ENCODE results near the gene TEK.

TEK gene

DNA sequence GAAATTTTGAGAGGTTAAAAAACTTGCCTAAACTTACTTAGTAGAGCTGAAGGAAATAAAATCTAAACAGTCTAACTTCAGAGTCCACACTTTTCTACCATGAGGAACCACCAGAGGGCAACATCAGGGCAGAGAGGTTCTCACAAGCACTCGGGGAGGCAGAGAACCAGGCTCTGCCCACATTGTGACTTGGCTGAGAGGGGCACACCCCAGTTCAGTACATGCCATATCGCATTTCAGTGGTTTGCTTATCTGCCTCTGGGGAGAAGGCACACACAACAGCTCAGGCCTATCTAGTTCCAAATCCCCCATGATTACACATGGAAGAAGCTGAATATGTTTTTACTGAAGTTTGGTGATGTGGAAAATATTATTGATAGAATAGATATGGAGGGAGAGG is 138.7 kb downstream of the TEK start (continued):
- TF ChIP-seq ZNF239 (tag by site-specific recombination; IDR thresholded peaks at IDR 0.05): no peak
- TF ChIP-seq ZNF324 (tag by site-specific recombination; IDR thresholded peaks at IDR 0.05): no peak
- TF ChIP-seq HIC1 (tag by site-specific recombination; IDR thresholded peaks at IDR 0.05): no peak
- TF ChIP-seq ZNF394 (tag by site-specific recombination; IDR thresholded peaks at IDR 0.05; ENCODE audit: borderline replicate concordance): no peak
- TF ChIP-seq, protein P1, sequence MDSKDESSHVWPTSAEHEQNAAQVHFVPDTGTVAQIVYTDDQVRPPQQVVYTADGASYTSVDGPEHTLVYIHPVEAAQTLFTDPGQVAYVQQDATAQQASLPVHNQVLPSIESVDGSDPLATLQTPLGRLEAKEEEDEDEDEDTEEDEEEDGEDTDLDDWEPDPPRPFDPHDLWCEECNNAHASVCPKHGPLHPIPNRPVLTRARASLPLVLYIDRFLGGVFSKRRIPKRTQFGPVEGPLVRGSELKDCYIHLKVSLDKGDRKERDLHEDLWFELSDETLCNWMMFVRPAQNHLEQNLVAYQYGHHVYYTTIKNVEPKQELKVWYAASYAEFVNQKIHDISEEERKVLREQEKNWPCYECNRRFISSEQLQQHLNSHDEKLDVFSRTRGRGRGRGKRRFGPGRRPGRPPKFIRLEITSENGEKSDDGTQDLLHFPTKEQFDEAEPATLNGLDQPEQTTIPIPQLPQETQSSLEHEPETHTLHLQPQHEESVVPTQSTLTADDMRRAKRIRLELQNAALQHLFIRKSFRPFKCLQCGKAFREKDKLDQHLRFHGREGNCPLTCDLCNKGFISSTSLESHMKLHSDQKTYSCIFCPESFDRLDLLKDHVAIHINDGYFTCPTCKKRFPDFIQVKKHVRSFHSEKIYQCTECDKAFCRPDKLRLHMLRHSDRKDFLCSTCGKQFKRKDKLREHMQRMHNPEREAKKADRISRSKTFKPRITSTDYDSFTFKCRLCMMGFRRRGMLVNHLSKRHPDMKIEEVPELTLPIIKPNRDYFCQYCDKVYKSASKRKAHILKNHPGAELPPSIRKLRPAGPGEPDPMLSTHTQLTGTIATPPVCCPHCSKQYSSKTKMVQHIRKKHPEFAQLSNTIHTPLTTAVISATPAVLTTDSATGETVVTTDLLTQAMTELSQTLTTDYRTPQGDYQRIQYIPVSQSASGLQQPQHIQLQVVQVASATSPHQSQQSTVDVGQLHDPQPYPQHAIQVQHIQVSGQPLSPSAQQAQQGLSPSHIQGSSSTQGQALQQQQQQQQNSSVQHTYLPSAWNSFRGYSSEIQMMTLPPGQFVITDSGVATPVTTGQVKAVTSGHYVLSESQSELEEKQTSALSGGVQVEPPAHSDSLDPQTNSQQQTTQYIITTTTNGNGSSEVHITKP (tag by site-specific recombination; IDR thresholded peaks at IDR 0.05): peak; percentile 37
- TF ChIP-seq ZNF157 (tag by site-specific recombination; IDR thresholded peaks at IDR 0.05): no peak
- no peak for TF ChIP-seq ZNF585B (tag by site-specific recombination; IDR thresholded peaks at IDR 0.05)
- peak; percentile 56 for TF ChIP-seq KLF1 (tag by site-specific recombination; IDR thresholded peaks at IDR 0.05)
- TF ChIP-seq, protein P2, sequence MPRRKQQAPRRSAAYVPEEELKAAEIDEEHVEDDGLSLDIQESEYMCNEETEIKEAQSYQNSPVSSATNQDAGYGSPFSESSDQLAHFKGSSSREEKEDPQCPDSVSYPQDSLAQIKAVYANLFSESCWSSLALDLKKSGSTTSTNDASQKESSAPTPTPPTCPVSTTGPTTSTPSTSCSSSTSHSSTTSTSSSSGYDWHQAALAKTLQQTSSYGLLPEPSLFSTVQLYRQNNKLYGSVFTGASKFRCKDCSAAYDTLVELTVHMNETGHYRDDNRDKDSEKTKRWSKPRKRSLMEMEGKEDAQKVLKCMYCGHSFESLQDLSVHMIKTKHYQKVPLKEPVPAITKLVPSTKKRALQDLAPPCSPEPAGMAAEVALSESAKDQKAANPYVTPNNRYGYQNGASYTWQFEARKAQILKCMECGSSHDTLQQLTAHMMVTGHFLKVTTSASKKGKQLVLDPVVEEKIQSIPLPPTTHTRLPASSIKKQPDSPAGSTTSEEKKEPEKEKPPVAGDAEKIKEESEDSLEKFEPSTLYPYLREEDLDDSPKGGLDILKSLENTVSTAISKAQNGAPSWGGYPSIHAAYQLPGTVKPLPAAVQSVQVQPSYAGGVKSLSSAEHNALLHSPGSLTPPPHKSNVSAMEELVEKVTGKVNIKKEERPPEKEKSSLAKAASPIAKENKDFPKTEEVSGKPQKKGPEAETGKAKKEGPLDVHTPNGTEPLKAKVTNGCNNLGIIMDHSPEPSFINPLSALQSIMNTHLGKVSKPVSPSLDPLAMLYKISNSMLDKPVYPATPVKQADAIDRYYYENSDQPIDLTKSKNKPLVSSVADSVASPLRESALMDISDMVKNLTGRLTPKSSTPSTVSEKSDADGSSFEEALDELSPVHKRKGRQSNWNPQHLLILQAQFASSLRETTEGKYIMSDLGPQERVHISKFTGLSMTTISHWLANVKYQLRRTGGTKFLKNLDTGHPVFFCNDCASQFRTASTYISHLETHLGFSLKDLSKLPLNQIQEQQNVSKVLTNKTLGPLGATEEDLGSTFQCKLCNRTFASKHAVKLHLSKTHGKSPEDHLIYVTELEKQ (tag by site-specific recombination; IDR thresholded peaks at IDR 0.05; ENCODE audit: borderline replicate concordance): no peak
- TF ChIP-seq ZNF529 (tag by site-specific recombination; IDR thresholded peaks at IDR 0.05; ENCODE audit: insufficient replicate concordance): no peak
- TF ChIP-seq ZNF169 (tag by site-specific recombination; IDR thresholded peaks at IDR 0.05): no peak

DNA sequence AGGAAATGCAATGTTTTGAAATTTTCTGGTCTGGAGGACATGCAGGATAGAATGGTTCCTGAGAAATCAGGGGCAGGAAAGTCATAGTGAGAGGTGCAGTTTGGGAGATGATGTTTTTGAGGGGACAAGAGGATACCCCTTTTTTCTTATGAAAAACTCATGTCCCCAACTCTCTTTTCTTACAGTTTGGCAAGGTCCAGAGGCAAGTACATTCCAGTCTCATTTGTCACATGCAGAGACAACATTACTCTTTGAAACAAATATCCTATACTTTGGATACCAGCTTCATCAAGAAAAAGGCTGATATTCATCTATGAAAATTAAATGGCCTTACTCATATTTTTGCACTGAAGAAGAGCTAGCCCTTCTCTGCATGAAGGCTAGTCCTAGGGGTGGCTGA is 139.7 kb downstream of the TEK start:
- Histone ChIP-seq H3K9me3 (ENCODE audit: control insufficient read depth, insufficient read depth, low read depth, low read length) (no peaks in the 10 kb centered on the region), H3K4me1 (ENCODE audit: control insufficient read depth, insufficient read depth, low read length) (no peaks in the 10 kb centered on the region), H3K27ac (ENCODE audit: extremely low read depth, low read depth, low read length) (no peak overlapping the region), H3K36me3 (ENCODE audit: control insufficient read depth in 2 of 2, insufficient read depth in 1 of 2, low read length in 2 of 2) (no peaks in the 10 kb centered on the region), H3K4me3 (ENCODE audit: low read depth, low read length) (no peak overlapping the region)
- ChIA-PET CTCF (interaction anchor here (0.6 to 3.1 kb wide), 12 partner anchors 13 to 765 kb away, joined by 3 to 25 read pairs (median 4); no protein-coding TSS in a partner anchor), POLR2A (no interaction called here)
- TF ChIP-seq SALL2 (tag by site-specific recombination; IDR thresholded peaks at IDR 0.05; ENCODE audit: borderline replicate concordance): no peak
- TF ChIP-seq ZFP37 (tag by site-specific recombination; IDR thresholded peaks at IDR 0.05): no peak
- TF ChIP-seq ZNF174 (tag by site-specific recombination; IDR thresholded peaks at IDR 0.05): no peak

GRCh38 chr9:27258662-27259061 is 149.6 kb downstream of the TEK start:
- ChIA-PET CTCF (no interaction called here), POLR2A (interaction anchor here (1.5 kb wide), 1 partner anchor 303 kb away, joined by 4 read pairs; the partner anchor contains the start of gene IFT74)
- Histone ChIP-seq H3K9me3 (ENCODE audit: control insufficient read depth, insufficient read depth, low read depth, low read length) (no peaks in the 10 kb centered on the region), H3K36me3 (ENCODE audit: control insufficient read depth in 2 of 2, insufficient read depth in 1 of 2, low read length in 2 of 2) (no peaks in the 10 kb centered on the region), H3K4me1 (ENCODE audit: control insufficient read depth, insufficient read depth, low read length) (no peaks in the 10 kb centered on the region), H3K4me3 (ENCODE audit: low read depth, low read length) (no peak overlapping the region), H3K27ac (ENCODE audit: extremely low read depth, low read depth, low read length) (no peak overlapping the region)
- TF ChIP-seq, protein P3, sequence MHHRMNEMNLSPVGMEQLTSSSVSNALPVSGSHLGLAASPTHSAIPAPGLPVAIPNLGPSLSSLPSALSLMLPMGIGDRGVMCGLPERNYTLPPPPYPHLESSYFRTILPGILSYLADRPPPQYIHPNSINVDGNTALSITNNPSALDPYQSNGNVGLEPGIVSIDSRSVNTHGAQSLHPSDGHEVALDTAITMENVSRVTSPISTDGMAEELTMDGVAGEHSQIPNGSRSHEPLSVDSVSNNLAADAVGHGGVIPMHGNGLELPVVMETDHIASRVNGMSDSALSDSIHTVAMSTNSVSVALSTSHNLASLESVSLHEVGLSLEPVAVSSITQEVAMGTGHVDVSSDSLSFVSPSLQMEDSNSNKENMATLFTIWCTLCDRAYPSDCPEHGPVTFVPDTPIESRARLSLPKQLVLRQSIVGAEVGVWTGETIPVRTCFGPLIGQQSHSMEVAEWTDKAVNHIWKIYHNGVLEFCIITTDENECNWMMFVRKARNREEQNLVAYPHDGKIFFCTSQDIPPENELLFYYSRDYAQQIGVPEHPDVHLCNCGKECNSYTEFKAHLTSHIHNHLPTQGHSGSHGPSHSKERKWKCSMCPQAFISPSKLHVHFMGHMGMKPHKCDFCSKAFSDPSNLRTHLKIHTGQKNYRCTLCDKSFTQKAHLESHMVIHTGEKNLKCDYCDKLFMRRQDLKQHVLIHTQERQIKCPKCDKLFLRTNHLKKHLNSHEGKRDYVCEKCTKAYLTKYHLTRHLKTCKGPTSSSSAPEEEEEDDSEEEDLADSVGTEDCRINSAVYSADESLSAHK (tag by site-specific recombination; IDR thresholded peaks at IDR 0.05): no peak
- TF ChIP-seq ZBTB10 (tag by site-specific recombination; IDR thresholded peaks at IDR 0.05): no peak
- TF ChIP-seq ZNF830 (tag by site-specific recombination; IDR thresholded peaks at IDR 0.05; ENCODE audit: low read depth): no peak
- no peak for TF ChIP-seq ZNF777 (tag by site-specific recombination; IDR thresholded peaks at IDR 0.05; ENCODE audit: borderline replicate concordance)
- TF ChIP-seq ZNF433 (tag by site-specific recombination; IDR thresholded peaks at IDR 0.05; ENCODE audit: low read depth): no peak

Measured in HEK293 (cell line).